Non-pigmented ciliary epithelial cell (primary cell): ENCODE data around the gene ADAM8.
"Not testable (repeated sequence)": the region's sequence is repeated elsewhere in the genome, so short reads cannot be mapped to it uniquely, and the experiment has no call there.

Experiments
- DNase-seq: peaks from one replicate; pipeline ENCODE4 v3.0.0-alpha.2; 2010; ENCODE audit warnings: low read depth

Gene ADAM8

DNA sequence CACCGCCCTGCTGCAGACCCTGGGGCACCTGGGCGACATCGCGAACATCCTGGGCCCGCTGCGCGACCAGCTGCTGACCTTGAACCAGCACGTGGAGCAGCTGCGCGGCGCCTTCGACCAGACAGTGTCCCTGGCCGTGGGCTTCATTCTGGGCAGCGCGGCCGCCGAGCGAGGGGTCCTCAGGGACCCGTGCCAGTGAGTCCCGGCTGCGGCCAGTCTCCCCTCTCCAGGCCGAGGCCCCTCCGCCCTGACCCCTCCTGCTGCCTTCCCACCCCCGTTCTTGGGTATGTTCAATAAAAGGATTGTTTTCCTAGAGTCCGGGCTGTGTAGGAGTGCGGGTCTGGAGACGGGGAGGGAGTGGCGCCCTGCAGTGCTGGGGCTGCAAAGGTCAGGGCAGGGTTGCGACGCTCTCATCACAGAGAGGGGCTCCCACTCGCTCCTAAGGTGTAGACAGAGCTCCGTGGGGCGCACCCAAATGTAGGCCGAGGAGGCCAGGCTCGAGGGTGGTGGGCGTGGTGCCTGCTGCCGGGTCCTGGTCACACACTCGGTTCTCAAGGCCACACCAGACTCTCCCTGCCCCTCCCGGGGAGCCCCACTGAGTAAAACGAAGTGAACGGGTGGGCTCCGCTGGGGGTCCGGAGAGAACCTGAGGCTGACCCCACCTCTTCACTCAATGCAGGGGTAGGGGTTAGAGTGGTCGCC is 45.3 kb downstream of the ADAM8 start:
- DNase-seq, result no peak

DNA sequence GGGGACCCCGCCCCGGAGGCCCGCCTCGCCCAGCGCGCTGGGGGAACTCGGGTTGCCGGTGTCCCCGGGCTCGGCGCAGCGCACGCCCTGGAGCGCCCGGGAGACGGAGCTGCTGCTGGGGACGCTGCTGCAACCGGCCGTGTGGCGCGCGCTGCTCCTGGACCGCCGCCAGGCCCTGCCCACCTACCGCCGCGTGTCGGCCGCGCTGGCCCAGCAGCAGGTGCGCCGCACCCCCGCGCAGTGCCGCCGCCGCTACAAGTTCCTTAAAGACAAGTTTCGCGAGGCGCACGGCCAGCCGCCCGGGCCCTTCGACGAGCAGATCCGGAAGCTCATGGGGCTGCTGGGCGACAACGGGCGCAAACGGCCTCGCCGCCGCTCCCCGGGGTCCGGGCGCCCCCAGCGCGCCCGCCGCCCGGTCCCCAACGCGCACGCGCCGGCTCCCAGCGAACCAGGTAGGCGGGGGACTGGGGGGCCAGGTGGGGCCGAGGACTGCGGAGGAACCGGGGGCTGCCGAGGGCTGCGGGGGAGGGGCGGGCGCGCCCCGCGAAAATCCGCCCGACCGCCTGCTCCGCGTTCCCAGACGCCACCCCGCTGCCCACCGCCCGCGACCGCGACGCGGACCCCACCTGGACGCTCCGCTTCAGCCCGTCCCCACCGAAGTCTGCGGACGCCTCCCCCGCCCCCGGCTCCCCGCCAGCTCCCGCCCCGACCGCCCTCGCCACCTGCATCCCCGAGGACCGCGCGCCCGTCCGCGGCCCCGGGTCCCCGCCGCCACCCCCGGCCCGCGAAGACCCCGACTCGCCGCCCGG is 46.1 kb downstream of the ADAM8 start:
- DNase-seq, result no peak

DNA sequence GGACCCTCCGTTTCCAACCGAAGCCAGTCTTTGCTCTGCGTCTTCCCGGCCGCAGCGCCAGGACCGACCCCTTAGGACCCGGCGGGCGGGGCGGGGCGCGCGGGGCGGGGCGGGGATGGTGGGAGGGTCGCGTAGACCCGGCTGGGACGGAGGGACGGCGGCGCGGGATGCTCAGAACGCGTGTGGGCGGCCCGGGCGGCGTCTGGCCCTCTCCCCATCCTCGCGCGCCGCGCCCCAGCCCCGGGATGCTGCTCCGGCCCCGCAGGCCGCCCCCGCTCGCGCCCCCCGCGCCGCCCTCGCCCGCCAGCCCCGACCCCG is 46.7 kb downstream of the ADAM8 start, which contains the start of gene UTF1:
Gene UTF1, plus strand, starts transcription at position 174 of the 318 bp plus-strand sequence. Its CDS starts 72 bp downstream, at position 246.
- DNase-seq, result no peak

DNA sequence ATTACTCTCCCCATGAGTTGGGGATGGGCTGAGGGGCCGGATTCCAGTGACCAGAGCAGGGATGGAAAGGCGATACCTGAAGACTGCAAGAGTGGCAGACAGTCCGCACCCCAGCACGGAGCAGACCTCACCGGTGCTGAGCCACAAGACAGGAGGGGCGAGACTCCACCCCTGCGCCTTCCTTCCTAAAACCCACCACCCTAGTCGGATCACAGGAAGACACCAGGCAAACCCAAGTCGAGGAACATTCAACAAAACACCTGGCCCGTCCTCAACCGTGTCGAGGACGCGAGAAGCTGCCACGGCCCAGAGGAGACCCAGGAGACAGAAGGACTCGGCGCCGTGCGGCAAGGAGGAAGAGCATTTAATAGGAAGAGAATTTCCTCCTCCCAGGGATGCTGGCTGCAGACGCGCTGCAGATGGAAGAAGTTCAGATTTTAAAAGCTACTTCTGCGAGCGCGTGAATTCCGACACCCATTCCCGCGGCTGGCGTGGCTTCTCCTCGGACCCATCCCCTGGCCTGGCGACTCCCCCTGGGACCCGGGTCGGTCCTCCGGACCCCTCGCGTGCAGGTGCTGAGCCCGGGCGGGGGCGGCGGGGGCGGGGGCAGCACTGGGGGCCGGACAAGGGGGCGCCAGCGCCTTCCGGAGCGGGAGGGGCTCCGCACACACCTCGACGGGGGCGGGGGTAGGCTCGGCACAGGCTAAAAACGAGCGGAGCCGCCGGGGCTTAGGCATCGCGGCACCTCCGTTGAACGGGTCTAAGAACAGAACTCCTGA is 47.2 kb downstream of the ADAM8 start:
- no peak for DNase-seq

DNA sequence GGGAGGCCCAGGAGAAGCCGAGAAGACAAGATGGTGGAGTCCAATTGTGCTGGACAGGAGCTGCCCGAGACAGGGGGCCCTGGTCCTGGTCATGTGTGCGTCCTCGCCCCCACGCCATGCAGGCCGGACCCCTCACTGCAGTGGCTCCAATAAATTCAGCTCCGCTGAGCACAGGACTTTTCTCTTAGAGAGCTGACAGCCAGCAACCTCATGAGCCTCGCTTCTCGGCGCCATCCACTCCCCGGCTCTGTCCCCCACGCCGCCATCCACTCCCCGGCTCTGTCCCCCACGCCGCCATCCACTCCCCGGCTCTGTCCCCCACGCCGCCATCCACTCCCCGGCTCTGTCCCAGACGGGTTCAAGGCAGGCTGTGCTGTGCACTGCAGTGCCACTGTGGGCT is 49.4 kb downstream of the ADAM8 start:
- no peak for DNase-seq

DNA sequence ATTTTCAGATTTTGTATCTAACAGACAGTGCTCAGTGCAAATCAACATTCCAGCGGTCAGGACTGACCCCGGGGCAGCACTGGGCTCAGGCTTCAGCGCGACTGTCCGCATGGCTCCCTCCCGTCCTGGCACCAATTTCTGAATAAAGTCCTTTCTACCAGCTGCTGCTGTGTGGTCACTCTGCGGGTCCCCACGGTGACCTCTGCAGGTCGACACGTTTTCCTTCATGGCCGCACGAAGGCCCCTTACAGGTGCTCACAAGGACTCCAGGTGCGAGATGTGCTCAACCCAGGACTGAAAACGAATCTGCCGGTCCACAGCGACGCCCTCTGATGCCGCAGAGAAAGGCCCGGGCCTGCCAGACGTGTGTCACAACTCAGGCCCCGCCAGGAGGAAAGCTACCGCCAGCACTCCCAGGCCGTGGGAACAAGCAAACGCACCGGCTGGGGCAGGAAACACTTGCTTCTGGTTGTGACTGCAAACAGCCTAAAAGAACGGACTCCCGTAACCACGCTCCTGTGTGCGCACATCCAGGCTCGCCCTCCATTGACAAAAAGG is 50.3 kb downstream of the ADAM8 start:
- no peak for DNase-seq

DNA sequence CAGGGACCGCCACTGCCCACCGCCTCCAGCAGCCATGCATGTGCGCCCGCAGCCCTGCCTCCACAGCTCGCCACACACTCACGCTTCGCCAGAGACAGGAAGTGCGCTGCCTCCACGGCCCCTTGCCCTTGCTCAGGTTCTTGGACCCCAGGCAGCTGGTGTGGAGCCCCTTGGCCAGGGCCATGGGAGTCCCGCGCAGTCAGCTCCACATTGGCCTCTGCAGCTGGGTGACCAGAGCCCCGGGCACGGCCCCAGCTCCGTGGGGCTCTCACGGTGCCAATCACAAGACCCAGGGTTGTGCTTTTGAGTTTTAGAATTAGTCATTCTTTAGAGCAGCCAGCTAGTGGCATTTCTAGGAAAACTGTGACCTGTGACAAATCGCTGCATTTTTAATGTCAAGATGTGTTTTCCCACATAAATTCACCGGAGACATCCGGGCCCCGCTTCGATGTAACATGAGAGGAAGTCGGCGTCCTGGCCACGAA is 50.9 kb downstream of the ADAM8 start:
- DNase-seq, result no peak

DNA sequence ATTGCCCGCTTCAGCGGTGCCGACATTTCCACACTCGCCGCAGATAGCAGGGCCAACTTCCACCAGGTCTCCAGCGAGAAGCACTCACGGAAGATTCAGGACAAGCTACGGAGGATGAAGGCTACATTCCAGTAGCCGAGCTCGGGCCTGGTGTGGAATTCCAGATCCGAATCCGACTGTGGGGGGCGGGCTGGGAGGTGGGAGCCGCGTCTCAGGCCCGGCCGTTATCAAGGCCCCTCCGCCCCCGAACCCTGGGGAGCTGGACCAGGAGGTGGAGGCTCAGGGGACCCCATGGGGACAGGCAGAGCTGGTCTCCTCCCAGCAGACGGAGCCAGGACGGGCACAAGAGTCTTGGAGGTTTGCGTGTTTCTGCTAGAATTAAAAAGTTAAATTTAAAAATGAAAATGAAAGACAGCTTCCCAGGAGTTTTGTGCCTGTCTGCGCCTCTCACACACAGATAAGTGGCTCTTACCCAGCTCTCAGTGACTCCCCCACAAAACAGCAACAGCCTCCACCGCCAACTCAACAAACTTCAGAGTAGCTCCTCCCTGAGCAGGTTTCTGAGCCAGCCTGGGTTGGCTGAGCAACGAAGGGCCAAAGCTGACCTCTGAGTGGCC is 51.8 kb downstream of the ADAM8 start:
- no peak for DNase-seq

DNA sequence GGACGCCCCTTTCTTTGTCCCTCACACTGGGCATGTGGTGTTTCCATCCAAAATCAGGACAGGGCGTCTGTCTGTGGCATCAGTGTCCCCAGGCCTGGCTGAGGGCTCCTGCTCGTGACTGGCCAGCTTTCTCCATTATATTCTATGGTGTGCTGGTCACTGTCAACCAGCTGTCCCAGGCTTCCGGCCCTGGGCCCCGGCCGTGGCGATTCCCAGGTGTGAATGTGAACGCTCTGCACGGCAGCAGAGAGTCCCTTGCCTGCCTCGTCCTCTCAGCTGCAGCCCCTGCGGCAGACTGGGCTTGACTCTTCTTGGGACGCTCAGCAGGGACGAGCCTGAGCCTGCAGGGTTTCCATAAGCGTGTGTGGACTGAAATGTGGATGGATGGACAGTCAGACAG is 52.6 kb downstream of the ADAM8 start:
- no peak for DNase-seq

DNA sequence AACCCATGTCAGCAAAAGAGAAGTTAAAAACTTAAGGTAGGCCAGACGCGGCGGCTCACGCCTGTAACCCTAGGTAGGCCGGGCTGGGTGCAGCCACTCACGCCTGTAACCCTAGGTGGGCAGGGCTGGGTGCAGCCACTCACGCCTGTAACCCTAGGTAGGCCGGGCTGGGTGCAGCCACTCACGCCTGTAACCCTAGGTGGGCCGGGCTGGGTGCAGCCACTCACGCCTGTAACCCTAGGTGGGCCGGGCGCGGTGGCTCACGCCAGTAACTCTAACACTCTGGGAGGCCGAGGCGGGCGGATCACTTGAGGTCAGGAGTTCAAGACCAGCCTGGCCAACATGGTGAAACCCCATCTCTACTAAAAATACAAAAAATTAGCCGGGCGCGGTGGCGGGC is 54.9 kb downstream of the ADAM8 start:
- not testable (repeated sequence) for DNase-seq

DNA sequence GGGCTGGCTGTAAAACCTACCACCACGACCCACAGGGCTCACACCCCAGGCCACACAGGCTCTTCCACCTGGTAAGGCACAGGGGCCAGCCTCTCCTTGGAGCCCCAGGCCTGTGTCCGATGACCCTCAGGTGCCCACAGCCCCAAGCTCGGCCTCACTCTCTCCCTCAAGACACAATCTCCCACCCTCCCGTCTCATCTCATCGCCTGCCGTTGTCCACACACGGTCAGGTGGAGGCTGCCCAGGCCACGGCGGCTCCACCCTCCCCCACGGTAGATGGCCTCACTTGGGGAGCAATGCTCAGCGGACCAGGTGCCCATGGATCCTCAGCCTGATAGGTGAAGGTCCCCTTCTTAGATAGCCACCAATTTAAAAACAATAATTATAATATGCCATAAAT is 55.3 kb downstream of the ADAM8 start:
- DNase-seq, result no peak

DNA sequence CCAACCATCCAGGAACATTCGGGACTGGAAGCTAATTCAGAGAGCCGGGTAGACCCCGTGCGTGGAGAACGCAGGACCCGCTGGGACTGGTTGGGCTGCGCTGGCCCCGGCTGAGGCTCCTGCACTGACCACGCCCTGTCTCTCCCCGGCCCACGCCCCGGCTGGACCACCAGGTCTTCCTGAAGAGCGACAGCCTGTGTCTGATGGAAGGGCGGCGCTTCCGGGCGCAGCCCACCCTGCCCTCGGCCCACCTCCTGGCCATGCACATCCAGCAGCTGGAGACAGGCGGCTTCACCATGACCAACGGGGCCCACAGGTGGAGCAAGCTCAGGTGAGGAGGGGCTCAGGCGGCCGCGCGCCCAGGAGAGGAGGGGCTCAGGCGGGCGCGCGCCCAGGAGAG is 56.9 kb downstream of the ADAM8 start:
- DNase-seq, result no peak

DNA sequence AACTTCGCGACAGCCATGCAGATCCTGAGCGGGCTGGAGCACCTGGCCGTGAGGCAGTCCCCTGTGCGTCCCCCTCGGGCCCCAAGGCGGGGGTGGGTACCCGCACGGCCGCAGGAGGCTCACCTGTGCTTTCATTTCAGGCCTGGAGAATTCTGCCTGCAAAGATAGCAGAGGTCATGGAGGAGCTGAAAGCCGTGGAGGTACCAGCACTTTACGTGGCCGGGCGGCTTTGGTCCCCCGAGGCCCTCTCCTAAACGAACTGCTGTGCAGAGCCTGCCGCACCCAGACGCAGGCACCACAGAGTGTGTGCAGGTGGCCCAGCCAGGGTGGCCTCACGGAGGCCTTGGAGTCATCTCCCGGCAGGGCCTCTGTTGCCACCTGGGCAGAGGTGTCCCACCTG is 57.8 kb downstream of the ADAM8 start:
- DNase-seq, result no peak

DNA sequence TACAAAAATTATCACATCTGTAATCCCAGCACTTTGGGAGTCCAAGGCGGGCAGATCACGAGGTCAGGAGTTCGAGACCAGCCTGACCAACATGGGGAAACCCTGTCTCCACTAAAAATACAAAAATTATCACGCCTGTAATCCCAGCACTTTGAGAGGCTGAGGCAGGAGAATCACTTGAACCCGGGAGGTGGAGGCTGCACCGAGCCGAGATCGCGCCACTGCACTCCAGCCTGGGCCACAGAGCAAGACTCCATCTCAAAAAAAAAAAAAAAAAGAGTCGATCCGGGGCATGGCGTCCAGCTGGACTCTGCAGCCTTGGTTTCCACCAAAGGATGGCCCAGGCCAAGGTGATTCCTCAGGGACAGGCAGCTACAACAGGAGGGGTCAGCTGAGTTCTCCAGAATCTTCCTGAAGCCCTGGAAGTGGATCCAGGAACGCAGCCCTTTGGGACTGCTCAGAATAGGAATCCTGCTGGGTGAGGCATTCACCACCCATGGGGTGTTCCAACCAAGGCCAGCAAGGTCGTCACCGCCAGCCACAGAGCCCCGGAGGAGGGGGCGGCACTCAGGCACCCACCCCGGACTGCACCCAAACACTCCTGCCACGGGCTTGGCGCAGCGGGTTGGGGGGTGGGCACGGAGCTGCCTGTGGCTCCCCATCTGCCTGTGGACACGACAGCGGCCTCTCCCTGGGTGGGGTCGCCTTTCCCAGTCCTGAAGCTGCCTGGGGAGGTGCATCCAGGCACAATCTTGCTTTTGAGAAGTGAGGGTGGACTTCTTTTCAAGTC is 58.7 kb downstream of the ADAM8 start:
- DNase-seq, result no peak

DNA sequence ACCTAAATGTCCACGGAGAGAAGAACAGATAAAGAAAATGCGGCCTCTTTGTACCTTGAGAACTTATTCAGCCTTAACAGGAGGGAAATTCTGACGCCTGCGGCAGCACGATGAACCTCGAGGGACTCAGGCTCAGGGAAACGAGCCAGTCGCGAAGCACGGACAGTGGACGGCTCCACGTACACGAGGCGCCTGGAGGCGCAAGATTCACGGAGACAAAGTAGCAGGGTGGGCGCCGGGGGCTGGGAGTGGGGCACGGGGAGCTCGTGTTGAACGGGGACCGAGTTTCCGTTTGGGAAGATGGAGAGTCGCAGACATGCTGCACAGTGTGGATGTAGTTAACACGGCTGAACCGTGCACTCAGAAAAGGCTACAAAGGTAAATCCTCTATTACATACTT is 59.9 kb downstream of the ADAM8 start:
- DNase-seq, result no peak

DNA sequence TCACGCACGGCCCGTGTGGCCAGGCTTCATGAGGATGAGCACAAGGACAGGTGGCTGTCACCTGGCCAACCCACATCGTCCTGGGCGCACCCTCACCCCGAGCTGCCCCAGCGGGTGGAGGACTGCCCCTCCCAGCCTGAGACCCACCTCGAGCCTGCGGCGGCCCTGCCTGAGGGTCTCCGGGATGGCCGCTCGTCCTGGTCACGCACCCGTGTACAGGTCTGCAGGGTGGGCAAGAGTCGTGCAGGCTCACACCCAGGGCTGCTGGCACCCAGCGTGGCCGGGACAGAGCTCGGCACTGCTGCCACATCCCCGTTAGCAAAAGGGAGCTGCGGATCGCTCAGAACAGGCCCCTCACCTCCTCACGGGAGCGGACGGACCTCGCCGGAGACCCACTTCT is 61.1 kb downstream of the ADAM8 start:
- no peak for DNase-seq

DNA sequence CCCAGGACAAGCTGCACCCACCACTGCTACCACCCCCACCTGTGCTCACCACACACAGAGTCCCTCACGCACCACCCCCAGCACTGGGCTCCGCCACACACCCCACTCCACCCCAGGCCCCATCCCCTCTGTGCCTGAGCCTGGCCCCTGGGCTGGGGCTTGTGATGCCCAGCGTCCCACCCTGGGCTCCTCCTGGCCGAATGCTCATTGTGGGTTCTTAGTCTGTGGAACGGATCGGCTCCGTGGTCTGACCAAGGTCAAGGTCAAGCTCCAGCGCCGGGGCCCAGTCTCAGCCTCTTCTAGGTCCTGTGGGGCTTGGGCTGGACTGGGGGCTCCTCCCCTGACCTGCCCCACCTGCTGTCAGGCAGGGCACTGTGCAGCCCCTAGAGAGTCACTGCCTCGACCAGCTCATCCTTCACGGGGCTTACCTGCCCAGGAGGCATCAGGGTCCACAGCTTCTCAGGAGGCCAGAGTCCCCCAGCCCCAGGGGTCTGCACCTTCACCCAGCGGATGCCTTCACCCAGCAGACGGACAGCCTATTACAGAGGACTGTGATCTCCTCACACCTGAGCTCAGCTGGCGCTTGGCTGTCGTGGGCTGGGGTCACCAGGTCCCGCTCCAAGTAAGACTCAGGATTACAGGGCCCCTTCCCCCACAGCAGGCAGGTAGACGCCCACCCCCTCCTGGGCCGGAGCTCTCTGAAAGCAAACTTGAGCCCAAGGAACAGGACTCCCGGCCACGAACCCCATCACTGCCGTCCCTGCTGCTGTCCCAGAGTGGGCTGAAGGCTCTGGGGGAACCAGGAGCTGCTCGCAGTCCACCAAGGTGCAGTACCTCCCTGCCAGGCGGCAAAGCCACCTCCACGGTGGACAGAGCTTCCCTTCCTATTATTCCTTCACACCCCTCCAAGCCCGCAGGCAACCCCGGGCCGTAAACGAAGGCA is 61.9 kb downstream of the ADAM8 start:
- no peak for DNase-seq

DNA sequence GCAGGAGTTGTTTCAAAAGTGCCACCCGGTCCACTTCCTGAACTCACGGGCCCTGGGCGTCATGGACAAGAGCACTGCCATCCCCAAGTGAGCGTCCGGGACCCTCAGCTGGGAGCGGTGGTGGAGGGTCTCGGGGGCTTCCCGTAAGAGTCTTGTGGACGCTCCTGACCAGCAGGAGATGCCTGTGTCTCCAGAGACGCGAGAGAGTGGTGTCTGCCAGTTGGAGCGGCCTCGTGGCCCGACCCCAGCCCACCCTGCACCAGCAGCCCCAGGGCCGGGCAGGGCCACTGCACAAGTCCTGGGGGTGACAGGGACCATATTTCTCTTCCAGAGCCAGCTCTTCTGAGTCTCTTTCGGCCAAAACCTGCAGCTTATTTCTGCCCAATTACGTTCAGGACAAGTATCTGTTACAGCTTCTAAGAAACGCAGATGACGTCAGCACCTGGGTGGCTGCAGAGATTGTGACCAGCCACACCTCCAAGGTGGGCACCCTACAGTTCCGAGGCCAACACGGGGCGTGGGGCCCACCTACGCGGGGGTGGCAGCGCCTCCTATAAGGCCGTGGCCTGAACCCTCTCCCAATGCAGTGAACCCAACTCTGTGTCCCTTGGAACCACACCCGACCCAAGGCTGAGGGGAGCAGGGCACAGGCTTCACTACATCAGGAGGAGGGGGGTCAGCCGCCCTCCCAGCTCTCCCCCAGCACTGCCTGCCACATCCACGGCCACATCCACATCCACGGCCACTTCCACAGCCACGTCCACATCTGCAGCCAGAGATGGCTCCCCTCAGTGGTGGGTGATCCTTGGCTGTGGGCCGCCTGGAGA is 62.8 kb downstream of the ADAM8 start:
- DNase-seq, result no peak

DNA sequence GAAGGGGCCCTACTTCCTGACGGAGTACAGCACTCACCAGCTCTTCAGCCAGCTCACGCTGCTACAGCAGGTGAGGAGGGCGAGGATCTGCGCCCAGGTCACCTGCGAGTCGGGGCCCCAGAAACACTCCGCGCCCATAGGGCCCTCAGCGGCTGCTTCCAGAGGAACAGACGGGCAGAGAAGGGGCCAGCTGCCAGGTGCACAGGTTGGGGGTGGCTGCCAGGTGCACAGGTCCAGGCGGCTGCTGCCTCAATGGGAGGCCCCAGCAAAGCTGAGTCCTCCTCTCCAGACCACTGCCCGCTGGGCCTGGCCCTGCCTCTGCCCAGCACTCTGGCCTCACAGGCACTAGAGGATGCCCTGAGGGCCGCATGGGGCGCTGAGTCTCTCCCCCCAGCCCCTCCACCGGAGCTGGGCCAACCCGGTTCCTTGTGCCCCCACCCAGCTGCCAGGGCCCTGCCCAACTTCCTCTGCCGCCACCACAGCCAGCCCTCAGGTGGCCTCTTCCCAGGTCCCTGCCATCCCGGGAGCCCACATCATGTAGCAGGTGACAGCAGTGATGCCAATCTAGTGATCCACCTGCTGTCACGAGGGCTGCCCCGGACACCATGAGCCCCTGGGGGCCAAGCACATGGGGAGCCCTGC is 63.7 kb downstream of the ADAM8 start:
- DNase-seq, result no peak
